Sigmoid colon (tissue), 4 donors: Measurements from ENCODE around the gene MAPRE2.

Source experiments
- EP300 ChIP-seq, 4 donors: sonication (generic); formaldehyde crosslinking; IDR thresholded peaks; one replicate each; pipeline ENCODE4 v1.6.1; 2017; ENCODE audit warnings: antibody characterized with exemption in 4 of 4
- POLR2A ChIP-seq, 2 donors: fragments of 450-650 bp; IDR thresholded peaks; one replicate each; pipeline ENCODE4 v1.6.1; 2016; ENCODE audit warnings: antibody characterized with exemption in 2 of 2, mild to moderate bottlenecking in 2 of 2, moderate library complexity in 2 of 2
- POLR2AphosphoS5 ChIP-seq, 4 donors: sonication (generic); formaldehyde crosslinking; IDR thresholded peaks; one replicate each; pipeline ENCODE4 v1.6.1; 2017; ENCODE audit warnings: antibody characterized with exemption in 4 of 4
- TF ChIP-seq, protein P1 (sequence below), 4 experiments: fragments of 450-650 bp in 3 of 4; fragments of 200-600 bp in 1 of 4; IDR thresholded peaks; one replicate each; pipeline ENCODE4 v1.5.1; 2016 to 2019; ENCODE audit warnings: antibody characterized with exemption in 4 of 4, mild to moderate bottlenecking in 3 of 4, moderate library complexity in 2 of 4

DNA sequence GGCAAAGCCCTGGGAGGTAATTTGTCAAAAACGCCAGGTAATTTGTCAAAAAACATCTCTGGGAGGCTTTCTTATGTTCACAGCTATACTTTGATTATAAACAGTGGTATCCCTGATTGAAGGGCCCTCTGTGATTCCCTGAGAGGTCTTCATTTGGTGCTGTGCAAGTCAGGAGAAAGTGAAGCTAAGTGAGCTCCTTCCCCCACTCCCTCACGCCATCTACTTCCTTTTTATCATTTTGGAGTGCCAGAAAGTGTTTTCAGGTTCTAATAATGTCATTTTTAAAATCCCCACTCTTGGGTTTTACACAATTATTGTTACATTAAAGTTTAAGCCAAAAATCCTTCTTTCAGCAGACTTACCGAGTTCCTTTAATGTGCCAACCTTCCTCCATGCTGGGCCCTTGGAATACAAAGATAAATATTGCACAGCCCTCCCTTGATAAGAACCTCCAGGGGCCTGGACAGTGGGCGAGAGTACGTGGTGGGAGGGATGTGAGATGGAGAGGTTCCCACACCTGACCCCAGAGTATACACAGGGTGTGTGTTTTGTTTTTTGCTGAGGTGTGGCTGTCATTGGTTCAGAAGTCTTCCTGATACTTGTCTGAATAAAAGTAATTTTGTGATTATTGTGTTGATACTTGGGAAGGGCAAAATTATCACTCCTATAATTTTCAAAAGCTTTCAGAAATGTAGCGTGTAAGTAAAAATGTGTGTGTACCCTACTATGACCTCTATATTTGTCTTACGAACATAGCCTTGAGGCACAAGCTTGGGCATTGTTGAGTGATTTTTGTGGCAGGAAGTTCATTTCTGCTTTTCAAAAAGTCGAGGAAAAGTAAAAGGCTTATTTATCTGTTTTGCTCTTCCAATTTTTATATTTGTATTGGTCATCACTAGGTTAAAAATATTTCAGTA, 8.2 kb downstream of the MAPRE2 start:
- TF ChIP-seq, protein P1, sequence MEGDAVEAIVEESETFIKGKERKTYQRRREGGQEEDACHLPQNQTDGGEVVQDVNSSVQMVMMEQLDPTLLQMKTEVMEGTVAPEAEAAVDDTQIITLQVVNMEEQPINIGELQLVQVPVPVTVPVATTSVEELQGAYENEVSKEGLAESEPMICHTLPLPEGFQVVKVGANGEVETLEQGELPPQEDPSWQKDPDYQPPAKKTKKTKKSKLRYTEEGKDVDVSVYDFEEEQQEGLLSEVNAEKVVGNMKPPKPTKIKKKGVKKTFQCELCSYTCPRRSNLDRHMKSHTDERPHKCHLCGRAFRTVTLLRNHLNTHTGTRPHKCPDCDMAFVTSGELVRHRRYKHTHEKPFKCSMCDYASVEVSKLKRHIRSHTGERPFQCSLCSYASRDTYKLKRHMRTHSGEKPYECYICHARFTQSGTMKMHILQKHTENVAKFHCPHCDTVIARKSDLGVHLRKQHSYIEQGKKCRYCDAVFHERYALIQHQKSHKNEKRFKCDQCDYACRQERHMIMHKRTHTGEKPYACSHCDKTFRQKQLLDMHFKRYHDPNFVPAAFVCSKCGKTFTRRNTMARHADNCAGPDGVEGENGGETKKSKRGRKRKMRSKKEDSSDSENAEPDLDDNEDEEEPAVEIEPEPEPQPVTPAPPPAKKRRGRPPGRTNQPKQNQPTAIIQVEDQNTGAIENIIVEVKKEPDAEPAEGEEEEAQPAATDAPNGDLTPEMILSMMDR (IDR thresholded peaks at IDR 0.05): no peak
- TF ChIP-seq POLR2A (IDR thresholded peaks at IDR 0.05) (no peak), POLR2AphosphoS5 (IDR thresholded peaks at IDR 0.05) (no peak), EP300 (IDR thresholded peaks at IDR 0.05) (no peak)
